Metanephros (tissue), 1 donor: ENCODE data around the gene UBL4B. TPM values are rescaled to one million over a fixed set of nuclear protein-coding genes. Genes with fewer than 3 reads are reported as not detected.

Experiments
- total RNA-seq: library from RNA; depleted of rRNA; stranded (reverse); fragments of >200 nt; gene quantifications from one replicate; pipeline ENCODE4 v1.2.3, GENCODE V29; 2014

UBL4B gene
- total RNA-seq = not detected

DNA sequence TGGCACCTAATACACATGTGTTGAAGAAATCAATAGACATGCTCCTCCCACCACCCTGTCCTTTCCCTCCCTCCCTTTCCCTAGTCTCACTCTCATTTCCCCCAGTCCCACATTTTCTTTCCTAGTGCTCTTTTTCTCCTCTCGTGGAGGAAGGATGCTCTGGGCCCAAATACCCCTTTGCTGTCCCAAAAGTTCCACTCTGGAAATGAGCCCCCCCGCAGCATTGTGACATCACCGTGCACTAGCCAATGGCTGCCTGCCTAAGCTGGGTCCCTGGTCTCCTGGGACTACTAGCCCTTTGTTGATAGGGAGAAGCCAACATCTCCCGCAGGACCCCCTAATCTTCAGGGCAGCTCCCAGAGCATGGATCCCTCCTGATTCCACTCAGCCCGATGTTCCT, at the start of gene UBL4B:
Gene UBL4B, plus strand, starts transcription at position 301 of the 400 bp plus-strand sequence. Its CDS starts 92 bp downstream, at position 393.

GRCh38 chr1:110070671-110071242, 41.5 kb upstream of the UBL4B start, which contains the start of gene ALX3:
Gene ALX3 (minus strand): TSS chr1:110070672. CDS start chr1:110070612, 60 bp downstream.

DNA sequence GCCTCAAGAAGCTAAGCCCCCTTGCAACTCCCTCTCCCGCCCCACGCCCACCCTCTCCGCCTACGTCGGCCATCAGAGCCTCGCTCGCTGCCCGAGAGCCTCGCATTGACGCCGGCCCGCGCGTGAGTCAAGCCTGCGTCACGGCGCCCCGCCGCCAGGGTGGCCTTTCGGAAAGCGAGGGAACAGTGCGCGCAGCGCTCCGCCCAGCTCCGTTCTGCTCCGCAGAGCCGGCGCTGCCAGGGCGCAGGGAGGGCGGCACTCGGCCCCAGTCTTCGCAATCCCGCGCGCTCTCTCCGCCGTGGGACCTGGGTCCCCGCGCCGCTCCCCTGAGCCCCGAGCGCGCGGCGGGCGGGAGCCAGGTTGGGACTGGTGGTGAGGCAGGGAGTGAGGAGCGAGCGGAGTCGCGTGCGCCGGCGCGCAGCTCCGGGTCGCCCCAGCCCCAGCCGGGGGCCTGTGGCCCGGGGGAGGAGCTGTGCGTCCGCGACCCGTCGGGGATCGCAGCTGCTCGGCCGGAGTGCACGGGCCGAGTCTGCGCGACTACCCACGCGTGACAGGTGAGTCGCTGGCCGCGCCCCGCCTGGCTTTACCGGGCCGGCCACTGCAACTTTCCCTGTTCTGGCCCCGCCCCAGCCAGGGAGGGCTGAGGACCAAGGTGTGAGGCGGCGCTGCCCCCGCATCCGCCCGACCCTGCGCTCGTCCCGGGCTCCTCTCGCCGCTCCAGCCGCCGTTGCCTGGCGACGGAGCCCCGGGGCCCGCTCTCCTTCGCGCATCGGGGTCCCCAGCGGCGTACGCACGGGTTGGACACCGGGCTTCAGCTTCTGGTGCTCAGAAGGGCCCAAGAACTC, 38.3 kb downstream of the UBL4B start, which contains the start of gene SLC6A17:
Gene SLC6A17, plus strand, starts transcription at position 165 of the 845 bp plus-strand sequence. CDS start 16,436 bp downstream, outside the sequence.

Other genes starting within 250 kb of the UBL4B start
- gene CSF1, start 201.6 kb upstream of the UBL4B start, total RNA-seq = 20.1 TPM
- 83.3 TPM for gene AHCYL1, start 127.7 kb upstream of the UBL4B start, total RNA-seq
- 58.7 TPM for gene STRIP1, start 77.8 kb upstream of the UBL4B start, total RNA-seq
- not detected for gene ALX3, start 41.8 kb upstream of the UBL4B start, total RNA-seq
- gene SLC6A17, start 38.1 kb downstream of the UBL4B start, total RNA-seq = 0.76 TPM
- 9.8 TPM for gene KCNC4, start 97.9 kb downstream of the UBL4B start, total RNA-seq
- gene RBM15, start 226.9 kb downstream of the UBL4B start, total RNA-seq = 60.9 TPM